ENCODE measurements around the gene CYP4F2. TPM values are rescaled to one million over a fixed set of nuclear protein-coding genes. Genes with fewer than 3 reads are reported as not detected.

CYP4F2 gene
- total and polyA plus RNA-seq, 9 of the 15 experiments (the other 6 are each of a cell fraction or from before 2014, with no cell fraction given) = 0.10 to 0.56 (median 0.32) TPM; not detected in 2

DNA sequence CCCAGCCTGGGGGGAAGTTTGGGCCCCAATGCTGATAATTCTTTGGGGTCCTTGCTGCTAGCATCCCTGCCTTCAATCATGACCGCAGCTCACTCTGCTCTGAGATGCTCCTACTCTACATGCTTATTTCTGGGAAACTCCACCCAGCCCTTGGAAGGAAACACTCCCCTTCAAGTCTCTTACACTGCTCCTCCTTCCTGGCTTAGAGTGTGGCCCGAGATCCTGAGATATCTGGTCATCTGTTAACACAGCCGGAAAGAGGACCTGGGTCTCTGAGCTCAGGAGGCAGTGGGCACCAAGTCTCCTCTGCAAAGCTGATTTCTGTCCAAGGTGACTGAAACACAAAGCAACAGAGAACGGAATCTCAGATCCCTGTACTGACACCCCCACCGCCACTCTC lies 33.0 kb downstream of the CYP4F2 start:
- 13% methylated on average over 5 of the region's 5 CpGs for WGBS (ENCODE audit: insufficient coverage, low coverage, missing lambda C conversion rate)
- Histone ChIP-seq H3K27me3 (ENCODE audit: control insufficient read depth in 2 of 2, insufficient read depth in 2 of 2, low read length in 2 of 2) (no peaks in the 10 kb centered on the region), H3K79me2 (ENCODE audit: control insufficient read depth, insufficient read depth, low read length) (no peaks in the 10 kb centered on the region), H3K4me1 (replicated peaks in 1 of 2; ENCODE audit: control insufficient read depth in 2 of 2, insufficient read depth in 2 of 2, low read length in 2 of 2) (peaks cover 9 to 22% of the 10 kb centered on the region in 2 experiments), H3K9ac (ENCODE audit: insufficient read depth in 1 of 2, low read depth in 2 of 2, low read length in 2 of 2) (no peak overlapping the region; a peak in 1 of 4 replicates), H4K20me1 (replicated peaks; ENCODE audit: control insufficient read depth, insufficient read depth, low read length) (no peaks in the 10 kb centered on the region), H3K4me3 (no peak overlapping the region), H3K36me3 (ENCODE audit: control insufficient read depth, insufficient read depth, low read length) (no peaks in the 10 kb centered on the region), H3K9me3 (replicated peaks; ENCODE audit: control insufficient read depth, insufficient read depth, low read depth, low read length) (no peaks in the 10 kb centered on the region), H3K9me1 (ENCODE audit: control insufficient read depth, insufficient read depth, low read length) (no peaks in the 10 kb centered on the region), H3K27ac (ENCODE audit: extremely low read depth, low read depth, low read length) (no peak overlapping the region), H2AFZ (ENCODE audit: low read depth, low read length) (peak overlapping the region; percentile 22), H3K4me2 (ENCODE audit: insufficient read depth, low read length) (peak overlapping the region; percentile 4; the same call in 1 of the 2 replicates)
- FAIRE-seq (no peak), ATAC-seq (peak; percentile 35; the same call in 1 of the 3 replicates), DNase-seq (ENCODE audit: extremely low read depth in 1 of 4, low spot score in 3 of 4) (peak in 1 of 4 experiments; percentile 32)
- ChIA-PET CTCF (ENCODE audit: low intra/inter-chr PET ratio) (no interaction called here), POLR2A (interaction anchor here (1.0 kb wide), 2 partner anchors 17 to 23 kb away, joined by 4 to 5 read pairs; no protein-coding TSS in a partner anchor)
- intact Hi-C loops (cut with micrococcal nuclease) (loop anchor here (10.0 kb wide), 1 partner anchor 230 kb away; no protein-coding TSS in a partner anchor), in situ Hi-C loops (cut with MboI) (no loop called here)
- peak; percentile 49 for TF ChIP-seq HNRNPLL (IDR thresholded peaks at IDR 0.05; ENCODE audit: low read depth, low read length, poor library complexity, severe bottlenecking)
- TF ChIP-seq, protein P1, sequence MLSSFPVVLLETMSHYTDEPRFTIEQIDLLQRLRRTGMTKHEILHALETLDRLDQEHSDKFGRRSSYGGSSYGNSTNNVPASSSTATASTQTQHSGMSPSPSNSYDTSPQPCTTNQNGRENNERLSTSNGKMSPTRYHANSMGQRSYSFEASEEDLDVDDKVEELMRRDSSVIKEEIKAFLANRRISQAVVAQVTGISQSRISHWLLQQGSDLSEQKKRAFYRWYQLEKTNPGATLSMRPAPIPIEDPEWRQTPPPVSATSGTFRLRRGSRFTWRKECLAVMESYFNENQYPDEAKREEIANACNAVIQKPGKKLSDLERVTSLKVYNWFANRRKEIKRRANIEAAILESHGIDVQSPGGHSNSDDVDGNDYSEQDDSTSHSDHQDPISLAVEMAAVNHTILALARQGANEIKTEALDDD (IDR thresholded peaks at IDR 0.05) = 0 out of 2 replicates have a peak, but pooled peaks have one; percentile 28
- TF ChIP-seq, protein P2, sequence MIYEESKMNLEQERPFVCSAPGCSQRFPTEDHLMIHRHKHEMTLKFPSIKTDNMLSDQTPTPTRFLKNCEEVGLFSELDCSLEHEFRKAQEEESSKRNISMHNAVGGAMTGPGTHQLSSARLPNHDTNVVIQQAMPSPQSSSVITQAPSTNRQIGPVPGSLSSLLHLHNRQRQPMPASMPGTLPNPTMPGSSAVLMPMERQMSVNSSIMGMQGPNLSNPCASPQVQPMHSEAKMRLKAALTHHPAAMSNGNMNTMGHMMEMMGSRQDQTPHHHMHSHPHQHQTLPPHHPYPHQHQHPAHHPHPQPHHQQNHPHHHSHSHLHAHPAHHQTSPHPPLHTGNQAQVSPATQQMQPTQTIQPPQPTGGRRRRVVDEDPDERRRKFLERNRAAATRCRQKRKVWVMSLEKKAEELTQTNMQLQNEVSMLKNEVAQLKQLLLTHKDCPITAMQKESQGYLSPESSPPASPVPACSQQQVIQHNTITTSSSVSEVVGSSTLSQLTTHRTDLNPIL (CRISPR knock-in tag; IDR thresholded peaks at IDR 0.05) = no peak
- 0 out of 2 replicates have a peak, but pooled peaks have one; percentile 33 for TF ChIP-seq ETV1 (tag; conservative IDR thresholded peaks at IDR 0.05; ENCODE audit: low read depth)
- TF ChIP-seq CTBP1 (IDR thresholded peaks at IDR 0.05; ENCODE audit: borderline replicate concordance) = peak; percentile 51; the same call in 1 of the 2 replicates
- TF ChIP-seq HMG20A (CRISPR knock-in tag; conservative IDR thresholded peaks at IDR 0.05) = no peak
- BruUV-seq (replicated peaks) = no TSS peak

Measured in K562 (cell line).